ENCODE data around the gene ZNF787.

The ZNF787 gene

GRCh38 chr19:56121180-56122167 is at the start of gene ZNF787:
Gene ZNF787 (minus strand): TSS chr19:56121295. CDS start chr19:56103217, 18,078 bp downstream.
- no peaks in the 10 kb centered on the region for H3K9me3 ChIP-seq (ENCODE audit: insufficient read depth, low read length)
- peaks cover 7% of the 10 kb centered on the region for H3F3A ChIP-seq (ENCODE audit: insufficient read depth)
- H3K79me2 ChIP-seq (ENCODE audit: insufficient read depth, low read length): peaks cover 41% of the 10 kb centered on the region
- H4K20me1 ChIP-seq (ENCODE audit: low read depth, low read length): no peaks in the 10 kb centered on the region
- no peak for TF ChIP-seq EZH2phosphoT487 (conservative IDR thresholded peaks at IDR 0.05; ENCODE audit: low read length)
- TF ChIP-seq, protein P1, sequence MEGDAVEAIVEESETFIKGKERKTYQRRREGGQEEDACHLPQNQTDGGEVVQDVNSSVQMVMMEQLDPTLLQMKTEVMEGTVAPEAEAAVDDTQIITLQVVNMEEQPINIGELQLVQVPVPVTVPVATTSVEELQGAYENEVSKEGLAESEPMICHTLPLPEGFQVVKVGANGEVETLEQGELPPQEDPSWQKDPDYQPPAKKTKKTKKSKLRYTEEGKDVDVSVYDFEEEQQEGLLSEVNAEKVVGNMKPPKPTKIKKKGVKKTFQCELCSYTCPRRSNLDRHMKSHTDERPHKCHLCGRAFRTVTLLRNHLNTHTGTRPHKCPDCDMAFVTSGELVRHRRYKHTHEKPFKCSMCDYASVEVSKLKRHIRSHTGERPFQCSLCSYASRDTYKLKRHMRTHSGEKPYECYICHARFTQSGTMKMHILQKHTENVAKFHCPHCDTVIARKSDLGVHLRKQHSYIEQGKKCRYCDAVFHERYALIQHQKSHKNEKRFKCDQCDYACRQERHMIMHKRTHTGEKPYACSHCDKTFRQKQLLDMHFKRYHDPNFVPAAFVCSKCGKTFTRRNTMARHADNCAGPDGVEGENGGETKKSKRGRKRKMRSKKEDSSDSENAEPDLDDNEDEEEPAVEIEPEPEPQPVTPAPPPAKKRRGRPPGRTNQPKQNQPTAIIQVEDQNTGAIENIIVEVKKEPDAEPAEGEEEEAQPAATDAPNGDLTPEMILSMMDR (IDR thresholded peaks at IDR 0.05; ENCODE audit: insufficient read depth, low read length, poor library complexity, severe bottlenecking): no peak
- peak within 1 kb of the TSS; percentile 76 for H3K4me2 ChIP-seq (ENCODE audit: low read depth, low read length, poor library complexity, severe bottlenecking)
- H3K27me3 ChIP-seq (ENCODE audit: low read length): no peaks in the 10 kb centered on the region
- peak within 1 kb of the TSS; percentile 72 for H3K4me3 ChIP-seq (ENCODE audit: insufficient read depth, low read length, poor library complexity, severe bottlenecking)
- no peaks in the 10 kb centered on the region for H3K36me3 ChIP-seq (ENCODE audit: low read length)
- peak within 1 kb of the TSS; percentile 87 for H2AFZ ChIP-seq (ENCODE audit: low read depth, low read length, severe bottlenecking)
- H3K27ac ChIP-seq (ENCODE audit: low read depth, low read length): peak within 1 kb of the TSS; percentile 80
- no peaks in the 10 kb centered on the region for H3K9me2 ChIP-seq (replicated peaks; ENCODE audit: insufficient read depth, low read length)
- H3K9ac ChIP-seq (ENCODE audit: low read length): peak within 1 kb of the TSS; percentile 85

DNA sequence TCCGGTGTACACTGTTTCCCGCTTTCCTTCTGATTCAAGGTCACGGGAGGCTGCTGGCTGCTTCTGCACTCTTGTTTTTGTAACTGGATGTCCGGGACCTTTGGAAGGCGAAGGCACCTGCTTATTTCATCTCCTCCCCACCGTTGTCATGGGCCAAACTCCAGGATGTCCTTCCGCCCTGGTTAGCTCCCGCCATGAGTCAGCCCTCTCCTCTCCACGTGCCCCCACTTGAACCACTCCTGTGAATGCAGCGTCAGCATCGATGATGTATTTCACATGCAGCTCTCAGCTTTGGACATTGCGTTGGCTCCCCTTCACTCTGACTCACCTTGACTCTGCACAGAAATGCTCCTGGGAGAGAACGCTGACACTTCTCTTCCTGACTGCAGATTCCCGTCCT is 49.2 kb upstream of the ZNF787 start:
- no peak overlapping the region for H3K4me3 ChIP-seq (ENCODE audit: insufficient read depth, low read length, poor library complexity, severe bottlenecking)
- no peaks in the 10 kb centered on the region for H3K79me2 ChIP-seq (ENCODE audit: insufficient read depth, low read length)
- no peaks in the 10 kb centered on the region for H3K36me3 ChIP-seq (ENCODE audit: low read length)
- H3K9me3 ChIP-seq (ENCODE audit: insufficient read depth, low read length): no peaks in the 10 kb centered on the region
- no peak for TF ChIP-seq EZH2phosphoT487 (conservative IDR thresholded peaks at IDR 0.05; ENCODE audit: low read length)
- TF ChIP-seq, protein P1 (IDR thresholded peaks at IDR 0.05; ENCODE audit: insufficient read depth, low read length, poor library complexity, severe bottlenecking): no peak
- H3K4me2 ChIP-seq (ENCODE audit: low read depth, low read length, poor library complexity, severe bottlenecking): no peak overlapping the region
- H3K9ac ChIP-seq (ENCODE audit: low read length): no peak overlapping the region
- no peaks in the 10 kb centered on the region for H3K9me2 ChIP-seq (replicated peaks; ENCODE audit: insufficient read depth, low read length)
- no peaks in the 10 kb centered on the region for H3F3A ChIP-seq (ENCODE audit: insufficient read depth)
- H4K20me1 ChIP-seq (ENCODE audit: low read depth, low read length): no peaks in the 10 kb centered on the region
- no peak overlapping the region for H3K27ac ChIP-seq (ENCODE audit: low read depth, low read length)
- H3K27me3 ChIP-seq (ENCODE audit: low read length): no peaks in the 10 kb centered on the region
- H2AFZ ChIP-seq (ENCODE audit: low read depth, low read length, severe bottlenecking): no peak overlapping the region

DNA sequence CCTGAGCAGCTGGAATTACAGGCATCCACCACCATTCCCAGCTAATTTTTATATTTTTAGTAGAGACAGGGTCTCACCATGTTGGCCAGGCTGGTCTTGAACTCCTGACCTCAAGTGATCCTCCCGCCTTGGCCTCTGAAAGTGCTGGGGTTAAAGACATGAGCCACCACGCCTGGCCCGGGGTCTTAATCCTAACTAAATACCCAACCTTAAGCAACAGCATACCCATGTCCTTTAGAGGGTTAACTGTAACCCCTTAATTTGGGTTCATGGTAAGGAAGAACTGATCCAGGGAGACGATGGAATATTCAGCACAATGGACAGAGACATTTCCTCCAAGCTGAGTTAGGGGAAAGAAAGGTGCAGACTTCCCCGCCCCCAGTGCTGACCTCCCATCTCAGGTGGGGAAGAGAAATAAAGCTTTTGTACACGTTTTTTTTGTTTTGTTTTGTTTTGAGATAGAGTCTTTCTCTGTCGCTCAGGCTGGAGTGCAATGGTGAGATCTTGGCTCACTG is 46.0 kb upstream of the ZNF787 start:
- TF ChIP-seq, protein P1 (IDR thresholded peaks at IDR 0.05; ENCODE audit: insufficient read depth, low read length, poor library complexity, severe bottlenecking): no peak
- no peak for TF ChIP-seq EZH2phosphoT487 (conservative IDR thresholded peaks at IDR 0.05; ENCODE audit: low read length)

More for the DNA sequence above, 46.0 kb upstream of the ZNF787 start:
- no peaks in the 10 kb centered on the region for H4K20me1 ChIP-seq (ENCODE audit: low read depth, low read length)
- H3K9ac ChIP-seq (ENCODE audit: low read length): no peak overlapping the region
- no peaks in the 10 kb centered on the region for H3K27me3 ChIP-seq (ENCODE audit: low read length)
- H3K36me3 ChIP-seq (ENCODE audit: low read length): no peaks in the 10 kb centered on the region
- no peaks in the 10 kb centered on the region for H3K79me2 ChIP-seq (ENCODE audit: insufficient read depth, low read length)
- H2AFZ ChIP-seq (ENCODE audit: low read depth, low read length, severe bottlenecking): no peak overlapping the region
- H3K4me3 ChIP-seq (ENCODE audit: insufficient read depth, low read length, poor library complexity, severe bottlenecking): no peak overlapping the region
- H3K9me3 ChIP-seq (ENCODE audit: insufficient read depth, low read length): no peaks in the 10 kb centered on the region
- H3K27ac ChIP-seq (ENCODE audit: low read depth, low read length): no peak overlapping the region
- H3K4me2 ChIP-seq (ENCODE audit: low read depth, low read length, poor library complexity, severe bottlenecking): no peak overlapping the region
- H3K9me2 ChIP-seq (replicated peaks; ENCODE audit: insufficient read depth, low read length): no peaks in the 10 kb centered on the region
- H3F3A ChIP-seq (ENCODE audit: insufficient read depth): no peaks in the 10 kb centered on the region
